OCI-LY3 (cell line): ENCODE results near the gene ASIC4.

ENCODE experiments used
- H2AFZ ChIP-seq: fragments of 200-600, 300-600 bp; shearing (Covaris generic); 2 replicates; pipeline ENCODE4 v1.6.0; 2014; ENCODE audit warnings: antibody characterized with exemption, low read depth, low read length
- H3K27ac ChIP-seq: fragments of 200-600, 300-600 bp; sonication (generic); 2 replicates; pipeline ENCODE4 v1.5.1; 2014; ENCODE audit warnings: mild to moderate bottlenecking, low read length, moderate library complexity, mixed read lengths
- H3K27me3 ChIP-seq: fragments of 200-600, 300-600 bp; sonication (generic); 2 replicates; pipeline ENCODE4 v1.6.1; 2014; ENCODE audit warnings: low read depth, low read length, mixed read lengths
- H3K36me3 ChIP-seq: fragments of 200-600, 300-600 bp; sonication (generic); replicated peaks from 2 replicates; pipeline ENCODE3; 2014; ENCODE audit warnings: low read depth, low read length, mixed read lengths
- H3K4me1 ChIP-seq: fragments of 300-600, 200-600 bp; sonication (generic); 2 replicates; pipeline ENCODE4 v1.6.1; 2014; ENCODE audit warnings: low read length, mixed read lengths
- H3K4me2 ChIP-seq: fragments of 200-600, 300-600 bp; sonication (generic); 2 replicates; pipeline ENCODE4 v1.6.1; 2014; ENCODE audit warnings: low read length, mixed read lengths
- H3K4me3 ChIP-seq: fragments of 300-600, 200-600 bp; sonication (generic); 2 replicates; pipeline ENCODE4 v1.5.1; 2014; ENCODE audit warnings: antibody characterized with exemption, mild to moderate bottlenecking, low read length, moderate library complexity
- H3K79me2 ChIP-seq: fragments of 300-600, 200-600 bp; shearing (Covaris generic); 2 replicates; pipeline ENCODE4 v1.6.1; 2014; ENCODE audit warnings: mild to moderate bottlenecking, low read length, mixed read lengths
- H3K9ac ChIP-seq: fragments of 300-600, 200-600 bp; shearing (Covaris generic); 2 replicates; pipeline ENCODE4 v1.6.0; 2014; ENCODE audit warnings: mild to moderate bottlenecking, low read length, moderate library complexity
- H3K9me3 ChIP-seq: fragments of 200-600, 300-600 bp; shearing (Covaris generic); 2 replicates; pipeline ENCODE4 v1.6.1; 2014; ENCODE audit warnings: low read length, mixed read lengths; ENCODE audit not compliant: insufficient read depth
- H4K20me1 ChIP-seq: fragments of 200-600, 300-600 bp; sonication (generic); 2 replicates; pipeline ENCODE4 v1.6.1; 2016; ENCODE audit warnings: low read length, mixed read lengths; ENCODE audit not compliant: insufficient read depth
- EZH2phosphoT487 ChIP-seq: fragments of 200-600 bp; shearing (Covaris generic); IDR thresholded peaks from 2 replicates; pipeline ENCODE4 v1.6.1; 2018; ENCODE audit warnings: antibody characterized with exemption, mixed run types, low read depth
- TF ChIP-seq, protein P1 (sequence below): fragments of 200-600, 300-600 bp; sonication (generic); IDR thresholded peaks from 2 replicates; pipeline ENCODE4 v1.5.1; 2014; ENCODE audit warnings: antibody characterized with exemption, low read length, low read depth

Gene ASIC4

DNA sequence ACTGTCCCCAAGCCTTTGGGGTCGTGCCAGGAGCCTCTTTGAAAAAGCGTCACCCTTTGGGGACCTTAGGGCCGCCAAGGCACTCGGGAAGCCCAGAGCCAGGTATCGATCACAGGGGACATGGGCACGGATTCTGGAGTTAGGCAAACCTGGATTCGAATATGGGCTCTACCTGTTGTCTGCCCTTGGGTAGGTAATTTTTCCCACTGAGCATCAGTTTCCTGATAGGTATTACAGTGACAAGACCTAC lies 38.8 kb downstream of the ASIC4 start:
- Histone ChIP-seq H3K9me3 (no peaks in the 10 kb centered on the region), H3K4me1 (no peaks in the 10 kb centered on the region), H3K4me2 (no peak overlapping the region), H3K79me2 (no peaks in the 10 kb centered on the region), H3K36me3 (no peaks in the 10 kb centered on the region), H4K20me1 (no peaks in the 10 kb centered on the region), H3K27ac (no peak overlapping the region), H3K9ac (no peak overlapping the region), H2AFZ (no peak overlapping the region), H3K27me3 (no peaks in the 10 kb centered on the region), H3K4me3 (no peak overlapping the region)
- TF ChIP-seq EZH2phosphoT487 = no peak
- TF ChIP-seq, protein P1, sequence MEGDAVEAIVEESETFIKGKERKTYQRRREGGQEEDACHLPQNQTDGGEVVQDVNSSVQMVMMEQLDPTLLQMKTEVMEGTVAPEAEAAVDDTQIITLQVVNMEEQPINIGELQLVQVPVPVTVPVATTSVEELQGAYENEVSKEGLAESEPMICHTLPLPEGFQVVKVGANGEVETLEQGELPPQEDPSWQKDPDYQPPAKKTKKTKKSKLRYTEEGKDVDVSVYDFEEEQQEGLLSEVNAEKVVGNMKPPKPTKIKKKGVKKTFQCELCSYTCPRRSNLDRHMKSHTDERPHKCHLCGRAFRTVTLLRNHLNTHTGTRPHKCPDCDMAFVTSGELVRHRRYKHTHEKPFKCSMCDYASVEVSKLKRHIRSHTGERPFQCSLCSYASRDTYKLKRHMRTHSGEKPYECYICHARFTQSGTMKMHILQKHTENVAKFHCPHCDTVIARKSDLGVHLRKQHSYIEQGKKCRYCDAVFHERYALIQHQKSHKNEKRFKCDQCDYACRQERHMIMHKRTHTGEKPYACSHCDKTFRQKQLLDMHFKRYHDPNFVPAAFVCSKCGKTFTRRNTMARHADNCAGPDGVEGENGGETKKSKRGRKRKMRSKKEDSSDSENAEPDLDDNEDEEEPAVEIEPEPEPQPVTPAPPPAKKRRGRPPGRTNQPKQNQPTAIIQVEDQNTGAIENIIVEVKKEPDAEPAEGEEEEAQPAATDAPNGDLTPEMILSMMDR = no peak

DNA sequence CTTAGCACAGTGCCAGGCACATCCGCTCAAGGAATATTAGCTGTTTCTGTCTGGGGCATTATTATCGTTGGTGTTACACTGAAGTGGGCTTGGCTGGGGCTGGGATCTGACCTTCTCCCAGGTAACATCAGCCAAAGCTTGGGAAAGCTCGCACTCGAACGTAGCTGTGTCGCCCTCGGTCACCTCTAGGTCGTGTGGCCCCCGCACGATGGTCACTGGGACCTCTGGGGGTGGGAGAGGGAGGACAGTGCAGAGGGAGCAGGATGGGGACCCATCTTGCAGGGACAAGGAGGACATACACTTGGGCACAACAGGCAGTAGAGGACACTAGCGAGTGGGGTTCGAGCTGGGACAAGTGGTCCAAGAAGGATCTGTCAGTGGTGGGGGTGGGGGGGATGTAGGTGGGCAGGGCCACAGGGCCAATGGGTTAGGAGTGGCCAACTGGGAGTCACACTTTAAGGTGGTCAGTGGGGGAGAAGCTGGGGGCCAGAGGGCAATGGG lies 39.2 kb downstream of the ASIC4 start:
- H4K20me1 ChIP-seq = no peaks in the 10 kb centered on the region
- no peaks in the 10 kb centered on the region for H3K4me1 ChIP-seq
- TF ChIP-seq, protein P1 = no peak
- no peak for TF ChIP-seq EZH2phosphoT487
- H3K4me2 ChIP-seq = no peak overlapping the region
- no peak overlapping the region for H3K4me3 ChIP-seq
- H3K27ac ChIP-seq = no peak overlapping the region
- no peaks in the 10 kb centered on the region for H3K27me3 ChIP-seq
- H3K36me3 ChIP-seq = no peaks in the 10 kb centered on the region
- no peak overlapping the region for H3K9ac ChIP-seq
- H3K9me3 ChIP-seq = no peaks in the 10 kb centered on the region
- H2AFZ ChIP-seq = no peak overlapping the region
- no peaks in the 10 kb centered on the region for H3K79me2 ChIP-seq

DNA sequence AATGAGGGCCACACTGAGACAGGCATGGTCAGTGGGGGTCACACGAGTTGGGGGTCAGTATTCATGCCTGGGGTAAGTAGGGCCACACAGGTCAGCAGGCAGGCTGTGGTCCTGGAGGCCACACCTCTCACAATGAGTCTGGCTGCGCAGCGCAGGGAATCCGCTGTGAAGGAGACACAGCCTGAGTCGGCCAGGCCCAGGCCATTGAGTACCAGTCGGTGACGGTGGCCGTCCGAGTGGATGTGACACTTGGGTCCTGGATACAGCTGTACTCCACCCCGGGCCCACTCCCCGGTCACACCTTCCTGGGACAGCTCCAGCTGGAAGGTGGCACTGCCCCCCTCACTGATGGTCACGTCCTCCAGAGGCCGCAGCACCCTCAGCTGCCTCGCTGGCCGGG lies 40.1 kb downstream of the ASIC4 start:
- Histone ChIP-seq H3K27me3 (no peaks in the 10 kb centered on the region), H3K79me2 (no peaks in the 10 kb centered on the region), H3K36me3 (no peaks in the 10 kb centered on the region), H3K9ac (no peak overlapping the region), H2AFZ (no peak overlapping the region), H3K4me3 (no peak overlapping the region), H3K27ac (no peak overlapping the region), H4K20me1 (no peaks in the 10 kb centered on the region), H3K4me1 (no peaks in the 10 kb centered on the region), H3K9me3 (no peaks in the 10 kb centered on the region), H3K4me2 (no peak overlapping the region)
- no peak for TF ChIP-seq EZH2phosphoT487
- TF ChIP-seq, protein P1 = no peak

DNA sequence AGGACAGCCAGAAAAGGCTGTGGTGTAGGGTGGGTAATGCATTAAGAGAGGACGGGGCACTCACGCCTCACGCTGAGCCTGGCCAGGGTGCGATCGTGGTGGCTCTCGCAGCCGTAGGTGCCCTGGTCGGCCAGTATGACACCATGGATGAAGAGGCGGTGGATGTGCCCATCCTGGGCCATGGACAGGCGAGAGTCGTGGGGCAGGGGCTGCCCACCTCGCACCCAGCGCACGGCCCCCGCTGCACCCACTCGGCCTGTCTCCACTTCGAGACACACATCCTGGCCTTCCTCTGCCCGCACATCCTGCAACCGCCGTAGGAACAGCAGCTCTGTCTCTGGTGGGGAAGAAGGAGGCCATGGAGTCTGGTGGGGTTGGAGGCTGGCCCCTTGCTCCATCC lies 41.7 kb downstream of the ASIC4 start:
- no peak overlapping the region for H2AFZ ChIP-seq
- no peaks in the 10 kb centered on the region for H3K4me1 ChIP-seq
- no peaks in the 10 kb centered on the region for H4K20me1 ChIP-seq
- no peak for TF ChIP-seq EZH2phosphoT487
- TF ChIP-seq, protein P1 = no peak
- H3K4me3 ChIP-seq = no peak overlapping the region
- H3K4me2 ChIP-seq = no peak overlapping the region
- H3K9ac ChIP-seq = no peak overlapping the region
- no peaks in the 10 kb centered on the region for H3K9me3 ChIP-seq
- no peak overlapping the region for H3K27ac ChIP-seq
- H3K79me2 ChIP-seq = no peaks in the 10 kb centered on the region
- H3K36me3 ChIP-seq = no peaks in the 10 kb centered on the region
- H3K27me3 ChIP-seq = no peaks in the 10 kb centered on the region
